GM18498 (cell line): ENCODE results near the gene ATP5F1D.

Experiments used
- ATAC-seq: cut with Tn5 transposase; IDR thresholded peaks from one replicate; pipeline ENCODE4 v1.9.1; 2021; ENCODE audit warnings: mild to moderate bottlenecking, moderate library complexity; ENCODE audit not compliant: unreplicated experiment

The ATP5F1D gene

DNA sequence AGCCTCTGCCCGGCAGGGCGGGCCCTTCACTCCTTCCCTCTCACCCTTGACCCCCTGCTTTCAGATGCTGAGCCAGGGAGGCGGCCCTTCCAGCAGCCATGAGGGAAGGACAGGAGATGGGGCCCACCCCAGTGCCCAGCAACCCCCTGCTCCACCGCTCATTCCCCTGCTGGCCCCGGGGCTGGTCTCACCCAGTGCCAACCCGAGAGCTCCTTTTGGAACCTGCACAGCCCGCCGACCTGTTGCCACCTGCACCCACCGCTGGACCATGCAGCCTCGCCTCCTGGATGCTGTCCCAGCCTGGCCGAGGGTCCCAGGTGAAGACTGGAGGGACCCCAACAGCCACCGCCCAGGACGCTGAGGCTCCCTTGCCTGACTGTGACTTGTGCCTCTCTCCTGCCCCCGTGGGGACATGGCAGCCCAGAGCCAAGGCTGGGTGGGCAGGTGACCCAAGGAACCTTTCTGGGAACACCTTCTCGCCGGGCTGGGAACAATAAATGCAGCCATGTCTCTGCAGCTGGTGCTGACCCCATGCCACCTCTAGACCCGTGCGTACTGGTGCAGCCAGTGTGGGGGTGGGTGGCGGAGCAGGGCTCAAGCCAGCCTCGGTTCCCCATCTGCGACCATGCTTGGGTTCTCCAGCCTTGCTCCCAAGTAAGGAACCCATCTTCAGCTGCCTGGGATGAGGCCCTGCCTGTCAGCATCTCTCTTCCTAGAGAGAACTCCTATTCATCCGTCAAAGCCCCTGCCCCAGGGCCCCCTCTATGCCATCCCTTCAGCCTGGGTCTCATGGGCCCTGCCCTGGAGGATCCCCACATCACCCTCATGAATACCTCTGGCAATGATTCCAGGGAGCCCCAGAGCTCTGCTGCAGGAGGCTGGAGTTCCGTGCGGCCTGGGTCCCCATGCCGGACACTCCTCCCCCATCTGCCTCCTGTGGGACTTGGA, 37.4 kb downstream of the ATP5F1D start:
- no peak for ATAC-seq

DNA sequence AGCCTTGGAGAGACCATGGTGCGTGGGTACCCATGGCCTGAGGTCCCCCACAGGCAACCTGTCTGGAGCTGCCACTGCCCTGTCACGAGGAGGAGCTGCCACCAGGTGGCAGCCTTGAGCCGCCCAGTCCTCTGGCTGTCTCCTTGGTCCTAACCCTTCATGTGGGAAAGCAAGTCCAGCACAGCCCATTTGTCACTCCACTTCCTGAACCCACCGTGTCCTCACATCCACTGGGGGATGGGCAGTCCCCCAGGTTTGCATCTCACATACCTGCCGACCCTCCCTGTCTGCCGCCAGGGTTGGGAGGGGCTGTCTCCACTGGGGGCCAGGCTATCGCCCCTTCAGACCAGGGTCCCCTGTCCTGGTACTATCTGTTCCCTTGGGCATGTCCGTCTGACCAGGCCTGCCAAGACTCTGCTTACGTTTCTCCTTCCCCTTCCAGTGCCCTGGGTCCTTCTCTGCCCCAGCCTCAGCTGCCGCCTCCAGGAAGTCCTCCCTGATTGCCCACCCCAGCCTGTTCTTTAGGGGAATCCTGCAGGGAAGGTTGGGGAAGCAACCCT, 38.3 kb downstream of the ATP5F1D start:
- no peak for ATAC-seq

DNA sequence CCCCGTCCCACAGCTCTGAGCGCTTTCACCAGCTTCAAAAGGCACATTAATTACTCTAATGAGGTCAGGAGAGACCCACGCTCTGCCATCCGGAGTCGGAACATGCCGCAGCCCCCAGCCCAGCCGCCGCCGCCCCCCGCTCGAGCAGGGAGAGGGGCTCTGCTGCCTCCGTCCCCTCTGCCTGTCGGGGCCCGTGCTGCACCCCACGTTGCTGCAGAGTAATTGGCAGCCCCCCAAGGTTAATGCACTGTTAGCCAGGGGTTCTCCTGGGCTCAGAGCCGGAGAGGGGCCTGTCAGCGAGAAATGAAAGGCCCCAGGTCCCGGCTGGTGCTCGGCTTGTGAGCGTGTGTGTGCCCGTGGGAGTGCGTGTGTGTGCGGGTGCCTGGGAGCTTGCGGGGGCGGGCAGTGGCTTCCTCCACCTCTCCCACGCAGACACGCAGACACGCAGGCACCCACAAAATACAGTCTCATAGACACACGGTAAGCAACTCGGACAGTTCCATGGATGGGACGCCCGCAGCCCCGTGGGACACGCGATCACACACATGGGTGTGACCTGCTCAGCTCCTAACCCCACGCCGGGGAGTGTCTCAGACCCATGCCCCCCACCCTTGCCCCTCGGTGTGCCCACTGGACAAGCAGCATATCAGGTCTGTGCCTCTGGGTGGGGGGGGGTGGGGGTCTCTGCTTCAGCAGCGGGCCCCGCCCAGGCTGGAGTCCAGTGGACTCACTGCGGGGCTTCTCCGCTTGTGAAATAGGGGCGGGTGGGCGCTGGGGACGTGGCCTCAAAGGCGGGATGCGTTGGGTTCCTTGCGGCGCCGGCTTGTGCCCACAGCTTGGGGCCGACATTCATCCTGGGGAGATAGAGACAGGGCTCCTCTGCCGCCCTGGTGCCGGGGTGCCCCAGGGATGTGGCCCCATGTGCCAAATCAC, 39.4 kb downstream of the ATP5F1D start:
- no peak for ATAC-seq

DNA sequence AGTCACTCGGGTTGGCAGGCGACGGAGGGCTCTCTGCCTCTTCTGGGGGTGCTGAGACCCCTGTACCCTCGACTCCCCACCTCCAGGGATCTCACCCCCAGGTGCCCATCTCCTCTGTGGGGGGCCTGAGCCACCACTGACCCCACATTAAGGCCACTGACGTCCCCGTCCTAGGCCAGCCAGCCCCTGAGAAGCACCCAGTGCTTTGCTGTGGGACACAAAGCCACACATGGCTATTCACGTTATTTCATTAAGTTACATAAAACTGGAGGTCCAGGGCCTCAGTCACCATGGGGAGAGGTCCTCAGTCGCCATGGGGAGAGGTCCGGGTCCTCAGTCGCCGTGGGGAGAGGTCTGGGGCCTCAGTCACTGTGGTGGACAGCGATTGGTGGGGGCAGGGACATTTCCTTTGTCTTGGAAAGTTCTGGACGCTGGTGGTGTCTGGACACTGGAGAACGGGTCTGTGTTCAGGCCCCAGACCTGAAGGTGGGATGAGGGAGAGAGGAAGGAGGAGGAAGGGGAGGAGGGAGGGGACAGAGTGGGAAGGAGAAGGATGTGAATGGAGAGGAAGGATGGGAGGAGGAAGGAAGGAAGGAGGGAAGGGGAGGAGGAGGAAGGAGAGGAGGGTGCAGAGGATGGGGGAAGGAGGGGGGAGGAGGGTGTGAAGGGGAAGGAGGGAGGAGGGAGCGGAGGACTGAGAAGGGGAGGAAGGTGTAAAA, 40.2 kb downstream of the ATP5F1D start:
- no peak for ATAC-seq

DNA sequence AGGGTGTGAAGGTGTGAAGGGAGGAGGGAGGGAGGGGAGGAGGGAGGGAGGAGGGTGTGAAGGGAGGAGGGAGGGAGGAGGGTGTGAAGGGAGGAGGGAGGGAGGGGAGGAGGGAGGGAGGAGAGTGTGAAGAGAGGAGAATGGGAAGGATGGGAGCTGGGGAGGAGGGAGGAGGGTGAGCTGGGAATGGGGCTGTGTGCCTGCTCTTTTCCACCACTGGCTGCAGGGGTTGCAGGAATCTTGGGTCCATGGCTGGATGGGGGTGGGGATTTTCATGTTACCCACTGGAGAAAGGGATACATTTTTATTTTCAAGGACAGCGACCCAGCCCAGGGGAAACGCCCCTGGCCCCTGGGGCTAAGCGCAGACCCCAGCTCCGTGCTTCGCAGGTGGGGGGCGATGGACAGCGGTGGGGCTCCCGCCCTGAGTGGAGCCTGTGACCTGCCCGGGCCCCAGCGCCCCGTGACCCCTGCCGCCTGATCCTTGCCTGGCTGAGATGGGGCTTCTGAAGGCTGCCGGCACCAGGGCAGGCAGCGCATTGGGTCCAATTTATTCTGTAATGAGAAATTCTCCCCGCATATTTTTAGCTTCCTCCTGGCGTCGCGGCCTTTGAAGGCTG, 41.1 kb downstream of the ATP5F1D start:
- ATAC-seq = no peak

DNA sequence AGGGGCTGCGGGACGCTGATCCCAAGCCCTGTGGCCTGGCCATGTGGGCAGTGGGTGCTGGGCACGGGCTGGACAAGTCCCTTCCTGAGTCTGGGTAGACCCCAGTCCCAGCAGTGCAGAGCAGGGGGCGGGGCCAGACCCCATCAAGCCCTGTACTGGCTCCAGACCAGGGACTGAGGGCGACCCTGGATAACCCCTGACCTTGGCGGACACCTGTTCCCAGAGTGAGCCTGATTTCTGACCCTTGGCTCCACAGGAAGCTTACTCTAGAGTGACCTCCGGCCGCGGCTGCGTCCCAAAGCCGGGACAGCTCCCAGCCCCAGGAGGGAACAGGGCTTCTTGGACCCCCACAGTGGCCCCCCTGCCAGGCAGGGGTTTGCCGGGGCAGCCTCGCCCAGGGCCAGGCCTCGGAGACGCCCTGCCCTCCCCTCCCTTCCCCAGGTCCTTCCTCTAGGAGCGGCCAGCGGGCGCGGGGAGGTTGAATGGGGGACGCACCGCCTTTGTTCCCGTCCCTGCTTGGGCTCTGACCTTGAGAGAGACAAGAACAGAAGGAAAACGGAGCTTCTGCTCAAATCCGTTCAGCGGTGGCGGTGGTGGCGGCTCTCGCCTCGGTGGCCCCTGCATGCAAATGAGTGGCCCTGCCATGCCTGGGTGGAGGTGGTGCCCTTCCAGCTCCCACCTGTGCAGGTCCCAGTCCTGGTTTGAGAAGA, 41.8 kb downstream of the ATP5F1D start:
- no peak for ATAC-seq

DNA sequence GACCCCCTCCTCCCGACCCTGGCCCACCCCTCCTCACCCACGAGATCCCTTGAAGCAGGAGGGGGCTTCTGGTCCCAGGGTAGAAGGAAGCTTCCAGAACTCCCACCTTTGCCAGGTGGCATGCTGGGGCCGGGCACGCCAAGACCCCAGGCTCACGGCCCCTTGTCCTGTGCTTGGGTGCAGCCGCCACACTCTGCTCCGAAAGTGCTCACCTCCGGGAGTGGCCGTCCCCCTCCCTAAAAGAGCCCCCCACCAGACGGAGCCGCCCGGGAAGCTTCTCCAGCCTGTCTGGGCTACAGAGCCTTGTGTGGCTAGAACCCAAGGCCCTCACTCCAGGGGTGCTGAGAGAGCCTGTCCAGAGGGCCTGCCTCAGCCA, 42.4 kb downstream of the ATP5F1D start:
- ATAC-seq = no peak

DNA sequence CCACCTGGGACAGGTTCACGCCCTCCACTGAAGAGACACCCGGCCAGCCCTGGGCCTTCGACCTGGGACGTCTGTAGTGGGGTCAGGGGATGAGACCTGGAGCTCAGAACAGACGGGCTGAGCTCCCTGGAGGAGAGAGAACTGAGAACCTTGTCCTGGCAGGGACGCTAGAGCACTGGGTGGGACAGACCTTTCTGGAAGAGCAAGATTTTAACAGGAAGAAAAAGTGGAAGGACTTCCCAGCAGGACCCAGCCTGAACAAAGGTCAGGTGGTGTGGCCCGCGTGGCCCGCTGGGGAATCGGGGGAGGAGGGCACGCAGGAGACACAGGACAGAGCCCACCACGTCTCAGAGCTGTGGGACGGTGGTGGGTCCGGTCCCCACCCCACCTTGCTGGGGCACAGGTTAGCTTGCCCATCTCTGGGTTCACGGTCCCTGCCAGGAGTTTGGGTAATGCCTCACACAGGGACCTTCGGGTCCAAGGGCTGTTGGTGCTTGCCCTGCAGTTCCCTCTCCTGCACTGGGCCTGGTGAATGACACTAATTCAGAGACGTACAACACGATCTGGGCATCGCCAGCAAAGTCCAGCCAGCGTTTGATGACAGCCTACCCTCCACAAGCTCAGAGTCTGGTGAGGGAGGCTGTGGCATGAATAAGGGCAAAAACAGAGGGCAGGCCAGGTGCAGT, 42.9 kb downstream of the ATP5F1D start:
- no peak for ATAC-seq

DNA sequence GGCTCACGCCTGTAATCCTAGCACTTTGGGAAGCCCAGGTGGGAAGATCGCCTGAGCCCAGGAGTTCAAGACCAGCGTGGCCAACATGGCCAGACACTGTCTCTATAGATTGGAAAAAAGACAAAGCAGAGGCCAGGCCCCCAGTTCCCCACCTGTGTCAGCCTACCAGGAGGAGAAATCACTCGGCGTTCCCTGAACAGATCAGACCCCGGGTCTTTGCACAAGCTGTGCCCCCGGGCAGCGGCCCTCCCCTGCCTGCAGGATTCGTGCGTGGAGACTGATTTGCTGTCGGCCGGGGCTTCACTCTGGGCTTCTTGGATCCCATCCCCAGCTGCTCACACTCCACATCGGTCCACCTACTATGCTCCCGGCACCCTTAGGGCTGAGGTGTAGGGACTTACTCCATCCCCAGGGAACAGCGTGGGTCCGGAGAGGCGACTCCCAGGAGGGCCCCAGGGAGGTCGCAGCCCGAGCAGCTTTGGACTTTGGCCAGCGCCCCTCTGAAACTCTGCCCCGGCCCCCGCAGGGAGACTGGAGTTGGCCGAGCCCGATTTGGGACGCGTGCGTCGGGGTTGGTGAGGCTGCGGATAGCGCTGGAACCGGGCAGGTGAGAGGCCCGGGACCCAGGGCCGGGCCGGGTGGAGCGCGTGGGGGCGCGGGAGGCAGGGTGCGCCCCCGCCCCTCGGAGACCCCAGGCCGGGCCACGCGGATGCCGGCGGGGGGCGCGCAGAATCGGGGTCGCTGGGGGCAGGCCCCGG, 43.6 kb downstream of the ATP5F1D start:
- ATAC-seq = no peak

DNA sequence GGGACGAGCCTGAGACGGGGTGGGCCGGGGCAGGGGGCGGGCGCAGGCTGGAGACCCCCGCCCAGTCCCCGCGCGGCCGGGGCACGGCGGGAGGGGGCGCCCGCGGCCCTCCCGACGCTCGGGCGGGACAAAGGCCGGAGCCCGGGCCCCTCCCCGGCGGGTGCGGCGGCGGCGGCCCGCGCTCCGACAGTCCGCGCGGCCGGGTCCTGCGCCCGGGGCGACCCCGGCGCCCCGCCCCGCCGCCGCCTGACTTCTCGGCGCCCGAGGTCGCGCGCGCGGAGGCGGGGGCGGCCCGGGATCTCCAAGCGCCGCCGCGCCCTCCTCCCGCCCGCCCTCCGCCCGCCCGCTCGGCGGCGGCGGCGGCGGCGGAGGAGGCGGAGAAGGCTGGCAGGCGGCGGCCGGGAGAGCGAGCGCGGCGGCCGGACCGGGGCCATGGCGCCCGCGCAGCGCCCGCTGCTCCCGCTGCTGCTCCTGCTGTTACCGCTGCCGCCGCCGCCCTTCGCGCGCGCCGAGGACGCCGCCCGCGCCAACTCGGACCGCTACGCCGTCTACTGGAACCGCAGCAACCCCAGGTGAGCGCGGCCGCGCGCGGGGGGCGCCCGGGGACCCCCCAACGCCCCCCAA, 44.3 kb downstream of the ATP5F1D start, which contains the start of gene EFNA2:
Gene EFNA2 (plus strand): TSS at position 137 of the 624 bp plus-strand sequence. CDS start 296 bp downstream, at position 433.
- no peak for ATAC-seq

DNA sequence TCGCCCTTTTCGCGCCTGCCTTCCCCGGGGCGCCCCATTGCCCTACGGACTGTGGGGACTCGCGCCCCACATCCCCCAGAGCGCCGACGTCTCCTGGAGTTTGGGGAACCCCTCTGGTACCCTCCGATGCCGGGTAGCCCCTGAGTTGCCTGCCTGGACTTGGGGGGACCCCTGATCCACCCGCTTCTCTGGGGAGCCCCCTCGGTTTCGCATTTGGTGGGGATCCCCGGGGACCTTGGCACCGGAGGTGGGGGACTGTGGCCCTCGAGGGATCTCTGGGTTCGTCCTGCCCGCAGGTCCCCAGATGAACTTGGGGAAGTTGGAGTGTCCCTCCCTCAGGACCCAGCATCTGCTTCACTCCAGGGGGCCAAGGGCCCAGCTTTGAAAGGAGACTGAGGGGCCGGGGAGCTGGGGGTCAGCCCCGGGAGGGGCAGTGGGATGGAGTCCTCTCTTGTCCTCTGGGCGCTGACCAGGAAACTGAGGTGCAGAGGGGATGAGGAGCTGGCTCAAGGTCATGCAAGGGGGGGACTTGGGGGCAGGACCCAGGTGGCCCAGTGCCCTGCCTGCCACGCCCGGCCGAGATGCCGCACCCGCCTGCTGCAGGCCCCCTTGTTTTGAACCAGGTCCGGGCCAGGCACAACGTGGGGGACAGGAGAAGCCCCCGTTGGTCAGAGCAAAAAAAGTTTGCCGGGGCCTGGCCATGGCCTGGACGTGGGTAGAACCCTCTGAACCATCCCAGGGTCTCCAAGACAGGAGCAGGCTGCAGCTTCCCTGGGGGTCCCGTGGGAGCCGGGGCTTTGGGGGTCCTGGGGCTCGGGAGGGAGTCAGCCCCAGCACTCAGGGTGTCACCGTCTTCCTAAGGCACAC, 45.2 kb downstream of the ATP5F1D start:
- ATAC-seq = no peak

DNA sequence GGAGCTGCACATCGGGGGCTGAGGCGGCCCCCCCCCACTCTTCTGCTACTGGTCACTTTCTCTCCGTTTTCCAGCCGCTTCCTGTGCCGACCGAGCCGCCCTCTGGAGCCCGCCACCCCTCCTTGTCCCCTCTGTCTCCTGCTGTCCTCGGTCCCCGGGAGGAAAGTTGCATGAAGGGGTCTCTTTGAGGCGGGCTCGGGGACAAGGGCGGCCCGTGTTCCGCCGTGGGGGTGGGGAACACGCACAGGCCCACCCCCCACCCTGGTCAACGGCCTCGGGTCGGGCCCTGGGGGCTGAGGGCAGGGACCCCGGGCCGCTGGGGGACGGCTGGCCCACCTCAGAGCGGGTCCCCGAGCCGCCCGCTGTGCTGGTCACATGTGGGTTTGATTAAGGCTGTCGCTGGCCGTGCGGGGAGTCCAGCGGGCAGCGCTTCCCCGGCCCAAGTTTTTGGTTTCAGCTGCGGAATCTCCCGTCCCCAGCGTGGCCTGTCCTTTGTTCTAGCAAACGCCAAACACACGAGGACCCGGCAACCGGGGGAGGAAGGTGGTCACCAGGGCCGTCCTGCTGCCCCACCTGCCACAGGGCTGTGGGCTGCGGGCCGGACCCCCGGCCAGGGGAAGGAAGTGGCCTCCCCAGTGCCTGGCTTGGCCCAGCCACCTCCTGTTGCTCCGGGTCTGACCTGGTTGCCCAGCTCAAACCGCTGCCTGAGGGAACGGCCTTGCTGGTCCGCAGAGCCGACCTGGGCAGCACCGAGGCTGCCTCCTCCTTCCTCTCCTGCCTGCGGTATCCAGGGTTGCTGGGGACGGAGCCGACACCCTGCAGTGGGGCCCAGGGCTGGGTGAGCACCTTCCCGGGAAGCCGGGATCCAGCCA, 46.0 kb downstream of the ATP5F1D start:
- ATAC-seq = no peak

DNA sequence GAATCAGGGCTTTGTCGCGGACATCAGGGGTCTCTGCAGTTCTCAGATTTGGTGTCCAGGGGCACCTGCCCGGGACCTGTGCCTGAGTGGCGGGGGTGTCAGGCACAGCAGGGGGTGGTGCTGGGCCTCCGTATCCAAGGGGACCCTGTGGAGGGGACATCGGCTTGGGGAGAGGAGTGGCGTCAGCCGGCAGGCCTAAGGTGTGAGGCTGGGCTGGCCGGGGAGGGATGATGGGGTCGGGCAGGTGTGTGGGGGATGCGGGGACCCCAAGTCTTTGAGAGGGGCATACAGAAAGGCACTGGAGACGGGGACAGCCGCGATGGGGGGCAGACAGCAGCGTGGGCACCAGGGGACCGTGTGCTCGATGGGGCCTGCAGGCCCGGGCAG, 46.7 kb downstream of the ATP5F1D start:
- ATAC-seq = no peak

DNA sequence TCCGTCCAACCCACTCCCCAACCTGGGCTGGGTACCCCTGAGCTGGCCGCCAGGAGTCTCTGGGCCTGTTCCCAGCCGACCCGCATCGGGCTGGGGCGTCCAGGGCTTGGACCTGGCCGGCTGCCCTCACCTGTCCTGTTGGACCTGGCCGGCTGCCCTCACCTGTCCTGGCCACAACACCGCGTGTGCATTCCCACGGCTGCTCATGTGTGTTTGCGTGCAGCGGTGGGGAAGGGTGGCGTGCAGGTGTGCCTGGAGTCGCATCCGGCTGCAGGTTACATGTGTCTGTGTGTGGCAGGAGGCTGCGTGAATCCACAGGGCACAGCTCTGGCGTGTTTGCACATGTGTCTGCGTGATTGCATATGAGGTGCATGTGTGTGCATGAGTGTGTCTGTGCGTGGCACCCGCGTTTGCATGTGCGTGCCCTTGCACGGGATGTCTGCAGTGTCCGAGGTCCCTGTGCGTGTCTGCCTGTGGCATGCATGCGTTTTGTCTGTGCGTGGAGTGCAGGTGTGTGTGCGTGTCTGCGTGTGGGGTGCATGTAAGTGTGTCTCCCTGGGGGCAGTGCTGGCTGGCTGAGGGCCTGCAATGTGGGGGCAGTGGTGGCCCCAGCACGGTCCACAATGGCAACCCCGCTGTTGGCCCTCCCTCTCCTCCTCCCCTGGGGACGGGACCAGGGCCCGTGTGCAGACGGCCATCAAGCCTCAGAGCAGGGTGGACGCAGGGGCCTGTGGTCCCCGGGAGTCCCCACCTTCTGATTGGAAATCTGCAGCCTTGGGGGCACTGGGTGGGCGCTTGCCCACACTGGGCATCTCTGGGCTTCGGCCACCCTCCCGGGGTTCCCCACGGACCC, 47.5 kb downstream of the ATP5F1D start:
- no peak for ATAC-seq

DNA sequence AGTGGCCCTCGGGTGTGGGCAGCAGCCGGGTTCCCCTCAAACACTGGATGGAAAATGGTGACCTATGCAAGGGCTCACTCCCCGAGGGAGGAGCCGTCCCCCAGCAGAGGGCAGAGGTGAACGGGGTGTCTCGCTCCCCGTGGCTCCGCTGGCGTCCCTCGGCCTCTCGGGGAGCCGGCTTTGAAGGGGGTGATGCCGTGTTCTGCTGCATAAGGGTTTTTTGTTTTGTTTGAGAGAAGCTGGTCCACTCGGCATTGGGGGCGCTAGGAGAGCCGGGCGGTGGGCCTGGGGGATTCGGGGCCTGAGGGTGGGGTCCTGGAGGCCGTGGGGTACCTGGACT, 48.1 kb downstream of the ATP5F1D start:
- ATAC-seq = no peak
